ENCODE results near the gene REEP5. TPM values are rescaled to one million over a fixed set of nuclear protein-coding genes. Genes with fewer than 3 reads are reported as not detected.

The REEP5 gene
- total RNA-seq, 1 experiment from 2014 or later: 46.2 TPM

DNA sequence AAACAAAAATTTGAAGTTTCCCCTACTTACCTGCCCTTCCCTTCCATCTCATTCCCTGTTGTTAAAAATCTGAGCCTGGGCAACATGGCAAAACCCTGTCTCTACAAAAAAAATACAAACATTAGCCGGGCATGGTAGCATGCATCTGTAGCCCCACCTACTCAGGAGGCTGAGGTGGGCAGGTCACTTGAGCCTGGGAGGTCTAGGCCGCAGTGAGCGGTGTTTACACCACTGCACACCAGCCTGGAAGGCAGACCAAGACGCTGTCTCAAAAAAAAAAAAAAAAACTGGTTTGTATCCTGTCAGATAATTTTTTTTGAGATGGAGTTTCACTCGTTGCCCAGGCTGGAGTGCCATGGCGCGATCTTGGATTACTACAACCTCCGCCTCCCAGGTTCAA is 16.3 kb upstream of the REEP5 start:
- no peak overlapping the region for H3K23ac ChIP-seq (ENCODE audit: insufficient read length, low read depth, low read length)
- no peaks in the 10 kb centered on the region for H3K27me3 Mint-ChIP-seq (ENCODE audit: low read depth)
- no peak overlapping the region for H3K27ac ChIP-seq (ENCODE audit: insufficient read length, low read depth, low read length)
- H3K23me2 ChIP-seq (ENCODE audit: insufficient read length, low read depth, low read length, poor library complexity, severe bottlenecking): no peaks in the 10 kb centered on the region
- no peak overlapping the region for H3K4me2 ChIP-seq (ENCODE audit: insufficient read depth, insufficient read length, low read length)
- peaks cover 4 to 5% of the 10 kb centered on the region in 2 experiments for H3K4me1 Mint-ChIP-seq
- no peak overlapping the region for H4K5ac ChIP-seq (ENCODE audit: insufficient read length, low read depth, low read length)
- no peak overlapping the region for H3K14ac ChIP-seq (ENCODE audit: insufficient read depth, low read length)
- no peak overlapping the region for H2BK5ac ChIP-seq (ENCODE audit: insufficient read length, low read length)
- WGBS (ENCODE audit: extremely low coverage, insufficient read length, low lambda C conversion rate): no CpG with 5 or more reads among the region's 8 CpGs
- no peak overlapping the region for H3K4me3 Mint-ChIP-seq
- H2AFZ ChIP-seq (ENCODE audit: low read length): no peak overlapping the region
- no peaks in the 10 kb centered on the region for H3K79me2 ChIP-seq (ENCODE audit: insufficient read depth, low read length)
- no peaks in the 10 kb centered on the region for H3K27me3 ChIP-seq (ENCODE audit: insufficient read depth, low read length)
- no peak overlapping the region for H4K8ac ChIP-seq (replicated peaks; ENCODE audit: insufficient read length, low read depth, low read length)
- no peak overlapping the region for H3T11ph ChIP-seq (ENCODE audit: low read length)
- H3K4ac ChIP-seq (ENCODE audit: low read depth, low read length): no peak overlapping the region
- no peak overlapping the region for H2BK20ac ChIP-seq (ENCODE audit: low read depth, low read length, poor library complexity, severe bottlenecking)
- no peak overlapping the region for H2BK15ac ChIP-seq (ENCODE audit: low read depth, low read length)
- no peaks in the 10 kb centered on the region for H3K79me1 ChIP-seq (ENCODE audit: insufficient read depth, low read depth, low read length, poor library complexity, severe bottlenecking)
- DNase-seq: no peak
- H4K20me1 ChIP-seq (ENCODE audit: control insufficient read depth, insufficient read depth, insufficient read length): no peaks in the 10 kb centered on the region
- H2BK12ac ChIP-seq (ENCODE audit: insufficient read length, low read depth, low read length): no peak overlapping the region
- H3K56ac ChIP-seq (ENCODE audit: insufficient read length, low read depth, low read length): no peak overlapping the region
- H2AK5ac ChIP-seq (ENCODE audit: insufficient read length, low read length): no peak overlapping the region
- no peaks in the 10 kb centered on the region for H3K4me1 ChIP-seq (ENCODE audit: insufficient read depth, low read length)
- H3K27ac Mint-ChIP-seq: peak overlapping the region in 1 of 3 experiments; percentile 12; a peak in 1 of 7 replicates
- no peak overlapping the region for H2BK120ac ChIP-seq (ENCODE audit: low read depth, low read length, poor library complexity, severe bottlenecking)
- H3K9me3 ChIP-seq (ENCODE audit: control insufficient read depth, low read depth, low read length): no peaks in the 10 kb centered on the region
- H4K91ac ChIP-seq (ENCODE audit: insufficient read length, low read depth, low read length): no peak overlapping the region
- TF ChIP-seq, protein P1, sequence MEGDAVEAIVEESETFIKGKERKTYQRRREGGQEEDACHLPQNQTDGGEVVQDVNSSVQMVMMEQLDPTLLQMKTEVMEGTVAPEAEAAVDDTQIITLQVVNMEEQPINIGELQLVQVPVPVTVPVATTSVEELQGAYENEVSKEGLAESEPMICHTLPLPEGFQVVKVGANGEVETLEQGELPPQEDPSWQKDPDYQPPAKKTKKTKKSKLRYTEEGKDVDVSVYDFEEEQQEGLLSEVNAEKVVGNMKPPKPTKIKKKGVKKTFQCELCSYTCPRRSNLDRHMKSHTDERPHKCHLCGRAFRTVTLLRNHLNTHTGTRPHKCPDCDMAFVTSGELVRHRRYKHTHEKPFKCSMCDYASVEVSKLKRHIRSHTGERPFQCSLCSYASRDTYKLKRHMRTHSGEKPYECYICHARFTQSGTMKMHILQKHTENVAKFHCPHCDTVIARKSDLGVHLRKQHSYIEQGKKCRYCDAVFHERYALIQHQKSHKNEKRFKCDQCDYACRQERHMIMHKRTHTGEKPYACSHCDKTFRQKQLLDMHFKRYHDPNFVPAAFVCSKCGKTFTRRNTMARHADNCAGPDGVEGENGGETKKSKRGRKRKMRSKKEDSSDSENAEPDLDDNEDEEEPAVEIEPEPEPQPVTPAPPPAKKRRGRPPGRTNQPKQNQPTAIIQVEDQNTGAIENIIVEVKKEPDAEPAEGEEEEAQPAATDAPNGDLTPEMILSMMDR (conservative IDR thresholded peaks at IDR 0.05): no peak
- no peaks in the 10 kb centered on the region; a peak in 2 of 7 replicates for H3K36me3 Mint-ChIP-seq (ENCODE audit: insufficient read depth in 1 of 3, low read depth in 3 of 3)
- no peak overlapping the region for H3K9ac ChIP-seq (ENCODE audit: extremely low read depth, insufficient read length, low read length)
- no peak overlapping the region for H3K18ac ChIP-seq (ENCODE audit: insufficient read length, low read depth, low read length)
- no peaks in the 10 kb centered on the region for H3K9me3 Mint-ChIP-seq
